K562 (cell line): ENCODE measurements around the gene DTNB. TPM values are rescaled to one million over a fixed set of nuclear protein-coding genes. Genes with fewer than 3 reads are reported as not detected.
A peak's percentile ranks its signal among the peaks of the same experiment; 100 is the strongest.

ENCODE experiments used
- MGA ChIP-seq: fragments of 450-650 bp; IDR thresholded peaks from 2 replicates; pipeline ENCODE4 v1.6.1; 2016; ENCODE audit warnings: mild to moderate bottlenecking, moderate library complexity
- YY1 ChIP-seq, 3 experiments: IDR thresholded peaks; 2 replicates each; pipeline ENCODE4 v1.6.1; 2011; ENCODE audit warnings: low read length in 2 of 3, mild to moderate bottlenecking in 2 of 3, moderate library complexity in 2 of 3, borderline replicate concordance in 1 of 3, control low read depth in 1 of 3, low read depth in 1 of 3; ENCODE audit not compliant: insufficient read depth in 3 of 3, insufficient replicate concordance in 2 of 3, control insufficient read depth in 1 of 3, insufficient read length in 1 of 3; ENCODE audit errors: extremely low read depth in 1 of 3
- ZBTB40 ChIP-seq, 2 experiments: fragments of 450-650 bp in 1 of 2; sonication (generic) in 1 of 2; formaldehyde crosslinking in 1 of 2; IDR thresholded peaks; 2 replicates each; pipeline versions ENCODE4 v1.7.1 to v1.9.0; 2016 to 2022; ENCODE audit warnings: inconsistent platforms in 1 of 2, mild to moderate bottlenecking in 1 of 2, missing genetic modification reagents in 1 of 2
- polyA plus RNA-seq, 8 experiments: library from polyadenylated mRNA; depleted of rRNA in 4 of 8; stranded (reverse) in 5 of 8; unstranded in 3 of 8; fragments of >200 nt; fragmentation: Nextera tagmentation in 2 of 8; fragmentation: Illumina TruSeq in 1 of 8; extraction: Ambion mirVana in 2 of 8; extraction: Trizol in 1 of 8; gene quantifications; 2 replicates each; pipeline versions ENCODE4 v1.2.1 to v1.2.3, GENCODE V29; 2011 to 2014; ENCODE audit warnings: inconsistent platforms in 1 of 8, missing spikeins in 1 of 8
- total RNA-seq, 7 experiments: library from RNA; depleted of rRNA in 6 of 7; stranded (reverse); fragments of >200 nt in 6 of 7; fragmentation: Illumina TruSeq in 2 of 7; extraction: Trizol in 2 of 7; gene quantifications; 2 replicates each; pipeline versions ENCODE4 v1.2.1 to v1.2.3, GENCODE V29; 2011 to 2021; ENCODE audit warnings: low replicate concordance in 1 of 7

DTNB gene
- total and polyA plus RNA-seq, 9 of the 15 experiments (the other 6 are each of a cell fraction or from before 2014, with no cell fraction given), result 0.18 to 2.0 (median 0.77) TPM; not detected in 2

- peak; percentile 74 for TF ChIP-seq MGA
- TF ChIP-seq YY1 (IDR thresholded peaks at IDR 0.05; ENCODE audit: borderline replicate concordance in 1 of 3, control insufficient read depth in 1 of 3, extremely low read depth in 1 of 3, insufficient read depth in 3 of 3, insufficient read length in 1 of 3, insufficient replicate concordance in 2 of 3, low read depth in 1 of 3, low read length in 2 of 3), result peak in 1 of 3 experiments; percentile 41
- no peak for TF ChIP-seq ZBTB40 (IDR thresholded peaks at IDR 0.05)
- TF ChIP-seq ZBTB40 (CRISPR knock-in tag; IDR thresholded peaks at IDR 0.05), result no peak
Observed at GRCh38 chr2:25673300-25674076, at the start of gene DTNB (continued).
